SK-N-SH treated with all-trans-retinoic acid at 6 μM for 48 hours (cell line): ENCODE results near the gene CRNN.

Experiments used
- CSRNP3 ChIP-seq: fragments of 250-450 bp; sonication (Bioruptor Pico); IDR thresholded peaks from 2 replicates; pipeline ENCODE4 v1.5.1; 2021; ENCODE audit warnings: mild to moderate bottlenecking, moderate library complexity
- SNAI2 ChIP-seq: fragments of 250-450 bp; sonication (Bioruptor Pico); IDR thresholded peaks from 2 replicates; pipeline ENCODE4 v1.5.0; 2020; ENCODE audit warnings: mild to moderate bottlenecking, moderate library complexity

GRCh38 chr1:152448496-152448895, 34.4 kb upstream of the CRNN start:
- TF ChIP-seq SNAI2 (CRISPR knock-in tag) (no peak), CSRNP3 (CRISPR knock-in tag) (no peak)
